H1 (cell line): ENCODE data around the gene SCAMP3. TPM values are rescaled to one million over a fixed set of nuclear protein-coding genes. Genes with fewer than 3 reads are reported as not detected.

Experiments
- KDM4A ChIP-seq: IDR thresholded peaks from one replicate; pipeline ENCODE4 v1.7.1; 2012; ENCODE audit warnings: low read depth, mild to moderate bottlenecking, moderate library complexity, low read length, inconsistent platforms; ENCODE audit not compliant: severe bottlenecking
- polyA plus RNA-seq, 7 experiments: library from polyadenylated mRNA; depleted of rRNA in 3 of 7; stranded (reverse) in 5 of 7; unstranded in 2 of 7; fragments of >200 nt in 5 of 7; fragments of 200-250 nt in 2 of 7; gene quantifications; 1 replicate in 5 of 7; 2 replicates in 1 of 7; 4 replicates in 1 of 7; pipeline versions ENCODE4 v1.2.1 to v1.2.3, GENCODE V29; 2011 to 2013; ENCODE audit warnings: missing spikeins in 2 of 7, mixed read lengths in 2 of 7
- total RNA-seq: library from RNA; stranded (reverse); fragmentation: NEBNext Ultra II Directional; extraction: Animal tissue kit (Norgen Biotek cat#: 25700); gene quantifications from 2 replicates; pipeline ENCODE4 v1.2.1, GENCODE V29; 2021

The SCAMP3 gene
- total and polyA plus RNA-seq, 2 of the 8 experiments (the other 6 are each of a cell fraction or from before 2014, with no cell fraction given): 48.9 to 143 TPM

GRCh38 chr1:155242805-155243358 lies 19.3 kb downstream of the SCAMP3 start (continued):
- no peak for TF ChIP-seq KDM4A
